ENCODE measurements around the gene PDE7B. TPM values are rescaled to one million over a fixed set of nuclear protein-coding genes. Genes with fewer than 3 reads are reported as not detected.

Gene PDE7B
- total and polyA plus RNA-seq, 9 of the 15 experiments (the other 6 are each of a cell fraction or from before 2014, with no cell fraction given) = 0.01 TPM; not detected in 8

- DNase-seq (ENCODE audit: extremely low read depth in 1 of 4, low spot score in 3 of 4) = no peak
- no peak for ATAC-seq
- no TSS peak for BruUV-seq (replicated peaks)
- no peaks in the 10 kb centered on the region for H3K9me1 ChIP-seq (ENCODE audit: control insufficient read depth, insufficient read depth, low read length)
- no peak overlapping the region for H3K4me2 ChIP-seq (ENCODE audit: insufficient read depth, low read length)
- no peaks in the 10 kb centered on the region for H3K9me3 ChIP-seq (replicated peaks; ENCODE audit: control insufficient read depth, insufficient read depth, low read depth, low read length)
- ChIA-PET CTCF (ENCODE audit: low intra/inter-chr PET ratio) (no interaction called here), POLR2A (interaction anchor here (0.6 to 0.7 kb wide), 2 partner anchors 340 to 524 kb away, joined by 3 read pairs; no protein-coding TSS in a partner anchor)
- H3K36me3 ChIP-seq (ENCODE audit: control insufficient read depth, insufficient read depth, low read length) = no peaks in the 10 kb centered on the region
- no peak overlapping the region for H2AFZ ChIP-seq (ENCODE audit: low read depth, low read length)
- H3K27ac ChIP-seq (ENCODE audit: extremely low read depth, low read depth, low read length) = no peak overlapping the region
- H3K9ac ChIP-seq (ENCODE audit: insufficient read depth in 1 of 2, low read depth in 2 of 2, low read length in 2 of 2) = no peak overlapping the region
- H4K20me1 ChIP-seq (replicated peaks; ENCODE audit: control insufficient read depth, insufficient read depth, low read length) = no peaks in the 10 kb centered on the region
- FAIRE-seq = no peak
- H3K4me1 ChIP-seq (replicated peaks in 1 of 2; ENCODE audit: control insufficient read depth in 2 of 2, insufficient read depth in 2 of 2, low read length in 2 of 2) = no peaks in the 10 kb centered on the region
- intact Hi-C loops (cut with micrococcal nuclease) (loop anchor here (10.0 kb wide), 1 partner anchor 221 kb away; no protein-coding TSS in a partner anchor), in situ Hi-C loops (cut with MboI) (no loop called here)
- TF ChIP-seq BMI1 (IDR thresholded peaks at IDR 0.05; ENCODE audit: low read length) (no peak), SUPT5H (IDR thresholded peaks at IDR 0.05) (no peak), TEAD2 (tag; IDR thresholded peaks at IDR 0.05) (no peak), ZNF511 (CRISPR knock-in tag; IDR thresholded peaks at IDR 0.05) (no peak), IRF2 (CRISPR knock-in tag; IDR thresholded peaks at IDR 0.05) (no peak), COPS2 (conservative IDR thresholded peaks at IDR 0.05) (no peak), ZNF589 (CRISPR knock-in tag; IDR thresholded peaks at IDR 0.05; ENCODE audit: low read depth) (no peak)
- TF ChIP-seq, protein P1, sequence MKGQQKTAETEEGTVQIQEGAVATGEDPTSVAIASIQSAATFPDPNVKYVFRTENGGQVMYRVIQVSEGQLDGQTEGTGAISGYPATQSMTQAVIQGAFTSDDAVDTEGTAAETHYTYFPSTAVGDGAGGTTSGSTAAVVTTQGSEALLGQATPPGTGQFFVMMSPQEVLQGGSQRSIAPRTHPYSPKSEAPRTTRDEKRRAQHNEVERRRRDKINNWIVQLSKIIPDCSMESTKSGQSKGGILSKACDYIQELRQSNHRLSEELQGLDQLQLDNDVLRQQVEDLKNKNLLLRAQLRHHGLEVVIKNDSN (CRISPR knock-in tag; IDR thresholded peaks at IDR 0.05) = no peak
- no peaks in the 10 kb centered on the region for H3K27me3 ChIP-seq (ENCODE audit: control insufficient read depth in 2 of 2, insufficient read depth in 2 of 2, low read length in 2 of 2)
- H3K79me2 ChIP-seq (ENCODE audit: control insufficient read depth, insufficient read depth, low read length) = no peaks in the 10 kb centered on the region
- 0% methylated on average over 8 of the region's 8 CpGs for WGBS (ENCODE audit: insufficient coverage, low coverage, missing lambda C conversion rate)
- H3K4me3 ChIP-seq = no peak overlapping the region
Observed at GRCh38 chr6:135895231-135895911, 43.9 kb downstream of the PDE7B start.
